ENCODE results near the gene LOXHD1.

The LOXHD1 gene

DNA sequence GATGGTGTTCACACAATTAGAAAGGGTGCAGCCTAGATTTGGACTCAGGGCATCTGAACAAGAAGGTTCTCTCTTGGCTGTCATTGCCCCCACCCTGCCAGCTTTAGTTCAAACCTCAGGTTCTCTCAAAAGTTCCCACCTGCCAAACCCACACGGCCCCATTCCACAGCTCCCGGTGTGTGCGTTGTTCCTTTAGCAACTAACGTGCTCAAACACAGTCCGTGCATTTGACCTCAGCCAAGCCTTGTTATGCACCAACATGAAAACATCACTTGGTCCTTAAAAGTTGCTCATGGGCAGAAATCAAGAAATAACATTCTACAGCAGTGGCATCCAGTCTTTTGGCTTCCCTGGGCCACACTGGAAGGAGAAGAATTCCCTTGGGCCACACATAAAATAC lies 32.0 kb downstream of the LOXHD1 start:
- DNase-seq, result no peak

DNA sequence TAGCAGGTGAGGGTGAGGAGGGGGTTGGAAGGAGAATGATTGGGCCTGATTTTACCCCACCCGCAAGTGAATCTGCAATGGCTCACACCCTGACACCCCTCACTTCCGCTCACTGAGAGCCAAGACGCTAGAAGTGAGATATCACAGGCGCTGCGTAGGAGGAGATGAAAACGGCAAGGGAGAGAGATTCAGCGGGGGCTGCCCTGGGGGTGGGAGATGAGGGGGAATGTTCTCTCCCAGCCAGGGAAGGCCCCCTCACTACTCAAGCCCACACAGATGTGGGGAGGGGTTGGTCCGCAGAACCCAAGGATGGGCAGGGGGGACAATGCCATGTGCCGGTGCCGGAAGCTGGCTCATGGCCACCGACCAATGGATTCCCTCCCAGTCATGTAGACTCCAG lies 32.9 kb downstream of the LOXHD1 start:
- peak in 1 of 5 donors; percentile 26 for DNase-seq

DNA sequence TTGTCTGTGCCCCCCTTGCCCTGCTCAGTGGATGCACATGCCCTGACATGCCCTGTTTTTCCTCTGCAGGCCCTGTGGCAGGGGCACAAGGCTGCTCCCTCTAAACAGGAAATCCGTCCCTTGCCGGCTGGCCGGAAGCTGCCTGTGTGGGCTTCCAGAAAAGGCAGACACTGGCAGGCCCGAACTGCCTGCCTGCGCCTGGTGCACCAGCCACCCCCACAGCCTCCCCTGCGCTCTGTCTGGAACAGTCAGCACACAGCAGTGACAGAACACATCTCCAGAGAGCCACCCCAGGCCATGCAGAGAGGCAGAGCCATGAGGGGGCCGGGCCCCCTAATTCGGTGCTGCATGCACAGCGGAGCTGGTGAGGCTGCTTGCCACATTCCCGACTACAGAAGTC lies 33.5 kb downstream of the LOXHD1 start:
- peak in 1 of 5 donors; percentile 66 for DNase-seq

DNA sequence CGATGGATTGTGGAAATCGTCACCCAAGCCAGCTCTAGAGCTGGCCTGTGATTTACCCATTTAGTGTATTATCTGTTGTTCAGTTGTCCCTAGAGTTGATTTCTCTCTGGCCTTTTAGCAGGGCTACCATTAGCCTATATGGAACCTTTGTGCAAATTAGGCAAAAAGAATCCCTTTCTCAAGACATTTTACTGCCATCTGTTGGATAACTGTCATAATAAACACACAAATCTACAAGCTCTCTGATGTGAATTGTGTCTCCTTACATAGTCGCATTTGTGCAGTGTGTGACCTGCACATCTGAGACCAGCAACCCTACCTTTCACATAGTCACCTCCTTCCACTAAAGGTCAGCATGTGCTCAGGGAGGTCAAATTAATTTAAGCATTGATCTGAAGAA lies 34.0 kb downstream of the LOXHD1 start:
- peak in 1 of 5 donors; percentile 33 for DNase-seq

DNA sequence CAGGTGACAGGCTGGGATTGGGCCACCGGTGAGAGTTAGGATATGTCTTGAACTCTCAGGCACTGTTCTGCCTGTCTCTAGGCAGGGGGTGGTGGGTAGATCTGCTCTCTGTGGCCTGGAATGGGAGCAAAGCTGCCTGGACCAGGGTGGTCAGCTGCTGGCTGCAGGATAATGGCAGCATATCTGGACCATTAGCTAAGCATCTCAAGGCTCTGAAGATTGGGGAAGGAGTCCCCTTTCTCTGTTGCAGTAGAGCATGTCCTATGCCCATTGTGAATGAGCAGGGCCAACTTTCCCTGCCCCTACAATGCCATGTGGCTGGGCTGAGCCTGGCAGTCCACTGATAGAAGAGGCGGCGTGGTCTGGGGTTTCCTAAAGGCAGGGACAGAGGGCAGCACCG lies 34.6 kb downstream of the LOXHD1 start:
- no peak for DNase-seq

DNA sequence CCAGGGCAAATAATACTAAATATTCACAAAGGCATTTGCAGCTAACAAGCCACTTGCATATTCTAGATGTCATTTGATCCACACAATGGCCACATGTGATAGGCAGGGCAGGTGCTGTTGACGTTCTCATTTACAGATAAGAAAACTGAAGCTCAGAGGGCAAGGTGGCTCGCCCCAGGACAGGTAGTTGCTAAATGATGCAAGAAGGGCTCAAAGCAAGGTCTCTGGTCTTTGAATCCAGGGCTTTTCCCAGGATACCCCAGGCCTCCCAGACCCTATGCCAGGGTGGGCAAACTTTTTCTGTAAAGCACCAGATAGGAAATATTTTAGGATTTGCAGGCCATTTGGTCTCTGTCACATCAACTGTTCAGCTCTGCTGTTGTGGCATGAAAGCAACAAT lies 35.1 kb downstream of the LOXHD1 start:
- no peak for DNase-seq

DNA sequence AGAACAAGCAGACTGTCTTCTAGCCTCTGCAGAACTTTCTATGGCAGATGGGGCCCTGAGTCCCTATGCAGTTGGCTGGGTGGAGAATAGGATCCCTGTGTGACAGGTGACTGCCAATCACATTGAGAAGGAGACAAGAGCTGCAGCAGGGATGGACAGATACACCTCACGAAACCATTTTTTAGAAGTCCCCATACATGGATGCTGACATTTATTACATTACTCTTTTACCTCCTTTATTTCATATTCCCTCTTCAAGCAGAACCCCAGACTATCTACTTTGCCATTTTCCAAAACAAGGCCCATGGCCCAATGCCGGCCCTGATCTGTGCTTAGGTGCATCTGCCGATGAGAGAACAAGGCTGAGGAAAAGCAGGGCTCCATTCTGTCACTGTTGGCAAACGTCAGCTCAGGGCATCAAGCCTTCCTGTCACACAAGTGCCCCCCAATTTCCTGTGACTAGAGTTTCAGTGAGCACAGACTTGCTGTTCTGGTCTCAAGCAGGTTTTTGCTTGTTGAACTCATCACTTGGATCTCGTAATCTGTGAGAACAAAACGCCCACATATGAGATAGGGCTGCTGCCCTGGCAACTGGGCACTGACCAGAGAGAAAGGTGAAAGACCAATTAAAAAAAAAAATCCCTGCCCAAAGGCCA lies 35.8 kb downstream of the LOXHD1 start:
- no peak for DNase-seq

DNA sequence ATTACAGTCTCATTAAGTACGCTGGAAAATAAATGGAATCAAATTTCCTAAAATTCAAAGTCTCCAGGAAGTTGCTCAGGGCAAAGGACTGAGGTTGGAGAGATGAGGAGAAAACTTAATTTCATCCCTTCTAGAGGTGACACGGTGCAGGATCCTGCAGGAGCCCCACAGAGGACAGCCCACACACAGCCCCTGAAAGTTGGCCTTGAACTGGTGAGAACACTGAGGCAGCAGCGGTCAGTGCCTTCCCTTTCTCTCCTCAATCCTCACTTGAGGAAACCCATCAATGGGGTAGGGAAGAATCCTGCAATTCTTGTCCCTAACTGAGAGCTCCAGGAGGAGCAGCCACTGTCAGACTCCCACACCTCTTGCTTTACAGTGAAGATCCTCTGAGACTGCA lies 37.5 kb downstream of the LOXHD1 start:
- DNase-seq, result no peak

DNA sequence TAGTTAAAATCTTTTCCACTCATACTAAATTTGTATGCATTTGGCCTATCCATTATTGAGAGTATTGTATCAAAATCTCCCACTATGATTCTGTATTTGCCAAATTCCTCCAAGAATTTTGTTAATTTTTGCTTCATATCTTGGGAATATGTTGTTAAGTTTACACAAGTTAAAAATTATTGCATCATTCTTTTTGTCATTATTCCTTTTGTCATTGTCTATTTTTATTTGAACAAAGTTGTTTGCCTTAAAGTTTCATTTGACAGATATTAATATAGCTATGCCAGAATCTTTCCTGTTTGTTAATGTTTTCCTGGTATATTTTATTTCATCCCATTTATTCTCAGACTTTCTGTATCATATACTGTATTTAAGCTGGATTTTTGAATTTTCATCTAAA lies 41.3 kb downstream of the LOXHD1 start:
- DNase-seq, result no peak

DNA sequence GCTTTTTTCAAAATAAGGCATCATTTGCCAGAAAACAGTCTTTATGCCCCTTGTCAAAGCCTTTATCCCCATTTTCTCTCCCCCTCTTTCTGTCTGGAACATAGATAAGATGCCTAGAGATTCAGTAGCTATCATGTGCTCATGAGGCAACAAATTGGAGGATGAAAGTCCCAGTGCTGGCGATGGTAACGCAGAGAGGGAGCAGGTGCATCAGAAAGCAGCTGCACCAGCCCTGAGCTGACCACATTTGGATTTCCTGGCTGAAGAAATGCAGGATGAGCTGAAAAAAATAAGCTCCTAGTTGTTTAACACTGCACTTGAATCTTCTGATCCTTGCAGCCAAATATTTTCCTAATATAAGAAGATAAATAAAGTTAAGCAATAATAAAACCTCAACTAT lies 48.0 kb downstream of the LOXHD1 start:
- no peak for DNase-seq

DNA sequence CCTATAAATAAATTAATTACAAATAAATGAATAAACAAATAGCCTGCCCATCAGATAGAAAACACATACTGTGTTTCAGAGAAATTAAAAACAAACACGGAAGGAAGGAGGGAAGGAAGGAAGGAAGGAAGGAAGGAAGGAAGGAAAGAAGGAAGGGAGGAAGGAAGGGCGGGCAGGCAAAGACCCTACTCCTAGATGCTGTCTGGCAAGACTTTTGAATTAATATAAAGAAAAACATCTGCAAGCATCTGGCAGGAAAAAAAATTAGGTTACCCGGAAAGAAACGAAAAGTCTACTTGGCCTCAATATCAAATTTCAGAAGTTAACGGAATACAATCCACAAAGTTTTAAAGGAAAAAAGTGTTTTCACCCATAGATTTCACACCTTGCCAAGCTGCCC lies 49.1 kb downstream of the LOXHD1 start:
- no peak for DNase-seq

DNA sequence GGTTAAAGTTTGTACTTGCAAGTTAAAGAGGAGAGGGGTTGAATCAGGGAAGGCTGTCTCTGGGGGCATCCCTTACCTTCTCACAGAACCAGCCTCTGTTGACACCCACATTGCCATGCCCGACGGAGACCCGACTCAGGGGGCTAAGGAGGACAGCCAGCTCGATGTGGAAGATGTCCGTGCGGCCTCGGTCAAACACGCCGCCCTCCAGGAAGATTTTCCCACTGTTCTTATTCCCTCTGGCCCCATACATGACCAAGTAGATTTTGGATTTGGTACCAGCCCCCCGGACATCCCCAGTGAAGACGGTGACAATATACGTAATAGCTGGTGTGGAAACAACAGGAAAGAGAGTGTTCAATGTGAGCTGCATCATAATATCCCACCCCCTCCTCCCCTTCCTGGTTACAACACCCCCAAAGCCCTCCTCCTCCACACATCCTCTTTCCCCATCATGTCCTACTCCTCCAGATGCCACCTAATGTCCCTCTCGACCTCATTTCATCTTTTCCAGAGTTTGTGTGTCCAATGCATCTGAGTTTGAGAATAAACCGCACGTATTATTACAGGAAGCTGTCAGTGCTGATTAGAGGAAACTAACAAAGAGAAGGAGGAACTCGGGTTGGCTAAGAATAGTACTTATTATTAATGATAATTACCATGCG lies 55.7 kb downstream of the LOXHD1 start:
- no peak for DNase-seq

DNA sequence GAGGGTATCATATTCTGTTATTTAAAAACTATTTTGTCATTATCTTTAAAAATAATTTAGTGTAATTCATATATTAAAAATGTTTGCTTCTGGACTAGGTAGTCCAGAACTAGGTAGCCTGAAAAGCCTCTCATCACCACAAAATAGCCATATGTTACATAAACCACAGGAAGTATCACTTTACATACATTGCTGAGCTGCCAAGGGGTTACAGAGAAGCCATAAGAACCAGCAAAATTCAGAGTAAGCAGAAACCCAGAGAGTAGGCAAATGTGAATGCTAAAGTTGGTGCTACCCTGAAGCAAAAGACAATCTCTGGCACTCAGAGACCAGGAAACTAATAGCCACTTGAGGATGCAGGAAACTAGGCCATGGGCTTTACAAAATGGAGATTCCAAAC lies 60.9 kb downstream of the LOXHD1 start:
- no peak for DNase-seq

DNA sequence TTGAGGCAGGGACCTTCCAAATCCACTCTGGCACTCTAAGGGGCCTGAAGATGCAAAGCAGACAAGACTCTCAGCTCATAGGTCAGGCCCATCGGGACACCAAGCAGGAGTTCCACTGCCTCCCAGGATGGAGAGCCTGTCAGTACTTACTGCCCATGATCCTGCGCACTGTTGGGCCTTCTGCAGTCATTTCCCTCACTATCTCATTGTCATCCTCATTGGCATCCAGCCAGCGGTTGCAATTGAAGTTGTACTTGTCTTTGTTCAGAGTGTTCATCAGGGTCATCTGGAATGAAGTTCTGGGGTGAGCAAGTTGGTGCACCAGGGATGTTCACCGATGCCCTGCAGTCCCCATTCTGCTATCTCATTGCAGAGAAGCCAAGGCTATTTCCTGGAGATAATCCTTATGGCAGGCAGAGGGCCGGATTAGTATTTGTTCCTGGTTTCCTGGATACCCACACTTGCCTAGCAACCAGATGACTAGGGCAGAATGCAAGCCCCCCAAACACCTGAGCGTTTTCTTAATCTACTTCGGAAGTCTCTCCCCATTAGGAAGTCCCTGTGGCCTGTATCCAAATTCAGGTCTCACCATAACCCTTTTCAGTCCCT lies 65.1 kb downstream of the LOXHD1 start:
- DNase-seq, result no peak

DNA sequence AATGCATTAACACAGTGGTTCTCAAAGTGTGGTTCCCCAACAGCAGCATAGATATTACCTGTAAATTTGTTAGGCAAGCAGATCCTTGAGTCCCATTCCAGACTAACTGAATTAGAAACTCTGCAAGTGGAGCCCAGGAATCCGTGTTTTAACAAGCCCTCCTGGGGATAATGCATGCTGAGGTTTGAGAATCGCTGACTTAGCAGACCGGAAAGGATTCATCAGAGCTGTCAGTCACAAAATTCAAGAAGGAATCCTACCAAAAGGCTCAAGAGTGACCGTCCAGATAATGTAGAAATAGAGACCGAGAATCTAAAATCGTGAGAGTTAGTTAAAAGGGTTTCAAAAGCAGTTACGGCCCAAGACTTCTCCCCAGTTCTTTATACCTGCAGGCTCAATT lies 66.9 kb downstream of the LOXHD1 start:
- DNase-seq, result no peak

DNA sequence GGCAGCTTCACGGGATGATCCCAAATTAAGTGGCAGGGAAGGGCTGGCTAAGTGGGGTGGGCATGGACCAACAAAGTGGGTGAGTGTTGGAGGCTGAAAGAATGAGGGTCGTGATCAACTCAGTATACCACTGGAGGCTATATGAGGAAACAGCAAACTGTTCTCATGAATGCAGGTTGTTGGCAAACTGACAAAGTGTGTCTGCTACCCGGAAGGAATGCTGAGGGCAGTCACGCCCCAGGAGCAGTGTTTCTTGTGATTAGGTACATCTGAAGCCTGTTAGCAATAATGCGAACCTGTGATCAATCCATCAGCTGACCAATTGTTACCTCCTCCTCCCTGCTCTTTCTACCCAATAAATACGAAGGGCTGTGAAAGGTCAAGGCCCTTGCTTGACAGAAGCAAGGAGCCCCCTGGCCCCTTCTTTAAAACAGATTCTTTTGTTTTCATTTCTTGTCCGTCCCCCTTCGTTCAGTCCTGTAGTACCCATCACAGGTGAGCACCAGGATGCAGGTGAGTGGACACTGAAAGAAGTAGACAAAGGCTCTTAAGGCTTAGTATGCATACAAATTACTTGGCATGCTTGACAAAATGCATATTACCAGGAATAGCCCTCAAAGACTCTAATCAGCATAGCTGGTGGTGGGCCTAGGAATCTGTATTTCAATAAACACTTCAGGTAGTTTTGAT lies 67.9 kb downstream of the LOXHD1 start:
- DNase-seq, result no peak

DNA sequence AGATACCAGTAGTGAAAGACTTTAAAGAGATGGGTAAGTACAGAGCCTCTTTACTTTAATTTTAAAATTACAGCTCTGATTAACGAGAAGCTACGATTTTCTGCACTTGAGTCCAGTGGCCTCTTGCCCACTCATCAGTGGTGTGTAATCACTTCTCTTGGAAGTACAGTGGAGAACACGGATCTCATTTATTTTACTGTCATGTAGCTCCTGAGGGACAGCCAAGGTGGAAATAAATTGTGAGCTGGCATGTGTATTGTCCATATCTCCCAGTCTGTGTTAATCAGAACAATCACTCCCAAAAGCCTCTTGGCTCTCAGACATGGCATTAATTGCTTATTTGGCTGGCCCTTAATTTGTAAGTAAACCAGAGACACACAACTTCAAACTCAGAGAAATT lies 69.4 kb downstream of the LOXHD1 start:
- DNase-seq, result no peak

DNA sequence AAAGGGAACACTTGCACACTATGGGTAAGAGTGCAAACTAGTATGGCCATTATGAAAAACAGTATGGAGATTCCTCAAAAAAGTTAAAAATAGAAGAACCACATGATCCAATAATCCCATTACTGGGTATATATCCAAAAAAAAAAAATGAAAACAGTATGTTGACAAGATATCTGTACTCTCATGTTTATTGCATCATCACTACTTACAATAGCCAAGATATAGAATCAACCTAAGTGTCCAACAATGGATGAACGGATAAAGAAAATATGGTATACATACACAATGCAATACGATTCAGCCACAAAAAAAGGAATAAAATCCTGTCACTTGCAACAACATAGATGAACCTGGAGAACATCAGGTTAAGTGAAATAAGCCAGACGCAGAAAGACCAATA lies 73.3 kb downstream of the LOXHD1 start:
- no peak for DNase-seq

DNA sequence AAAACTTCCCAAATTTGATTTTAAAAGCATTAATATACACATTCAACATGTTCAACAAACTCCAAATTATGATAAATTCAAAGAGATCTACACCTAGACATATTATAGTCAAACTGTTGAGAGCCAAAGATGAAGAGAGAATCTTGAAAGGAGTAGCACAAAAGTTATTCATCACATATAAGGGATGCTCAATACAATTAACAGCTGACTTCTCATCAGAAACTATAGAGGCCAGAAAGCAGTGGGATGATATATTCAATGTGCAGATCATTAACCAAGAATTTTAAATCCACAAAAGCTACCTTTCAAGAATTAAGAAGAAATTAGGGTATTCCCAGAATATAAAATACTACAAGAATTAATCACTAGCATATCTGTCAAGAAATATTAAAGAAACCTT lies 75.4 kb downstream of the LOXHD1 start:
- DNase-seq, result no peak

DNA sequence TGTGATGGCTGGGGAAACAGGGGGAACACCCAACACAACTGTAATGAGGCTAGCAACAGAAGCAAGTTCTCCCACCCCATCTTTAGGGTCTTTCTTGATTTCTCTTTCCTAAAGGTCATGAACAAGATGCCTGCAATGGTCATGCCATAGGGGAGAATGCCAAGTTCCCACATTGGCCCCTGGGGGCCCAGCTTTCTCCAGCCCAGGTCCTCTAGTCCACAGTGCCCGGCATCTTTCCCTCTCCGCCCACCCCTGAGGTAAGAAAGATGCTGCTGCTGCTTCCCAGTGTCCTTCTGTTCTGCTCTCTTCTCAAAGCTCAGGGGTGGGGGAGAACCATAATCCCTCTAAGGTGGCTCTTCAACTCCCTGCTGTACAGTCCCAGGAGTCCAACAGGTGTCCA lies 78.0 kb downstream of the LOXHD1 start:
- no peak for DNase-seq

DNA sequence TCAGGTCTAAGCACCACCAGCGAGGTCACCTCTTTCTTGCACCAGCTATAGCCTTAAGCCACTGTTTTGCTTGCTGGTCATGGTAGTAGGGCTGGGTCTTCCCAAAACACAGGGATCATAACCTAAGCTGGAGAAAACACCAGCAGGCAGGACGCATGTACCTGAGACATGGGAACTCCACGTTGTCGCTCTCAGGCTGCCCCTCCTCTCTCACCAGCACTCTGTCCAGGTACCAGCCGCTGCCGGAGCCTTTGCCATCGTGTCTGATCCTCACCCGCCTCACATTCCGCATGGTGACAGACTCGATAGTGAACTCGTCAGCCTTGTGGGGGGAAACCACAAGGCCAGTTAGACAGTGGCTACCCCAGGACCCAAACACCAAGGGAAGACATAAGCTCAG lies 79.5 kb downstream of the LOXHD1 start:
- no peak for DNase-seq

DNA sequence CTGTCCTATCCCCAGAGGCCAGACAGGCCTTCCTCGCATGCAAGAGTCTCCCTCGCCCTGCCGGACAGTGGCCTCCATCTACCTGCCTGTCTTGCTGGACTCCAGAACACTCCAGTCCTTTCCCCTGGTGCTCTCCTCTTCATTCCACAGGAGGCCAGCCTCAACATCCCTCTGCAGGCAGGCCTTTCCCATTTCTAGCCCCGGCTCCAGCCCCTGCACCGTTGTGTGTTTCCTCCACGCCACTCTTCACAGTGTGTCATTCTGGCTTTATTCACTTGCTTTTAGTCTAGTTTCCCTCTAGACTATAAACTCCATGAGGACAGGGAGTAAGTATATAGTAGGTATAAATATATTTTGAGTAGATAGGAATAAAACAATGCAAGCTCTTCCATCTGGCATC lies 81.2 kb downstream of the LOXHD1 start:
- DNase-seq, result no peak

DNA sequence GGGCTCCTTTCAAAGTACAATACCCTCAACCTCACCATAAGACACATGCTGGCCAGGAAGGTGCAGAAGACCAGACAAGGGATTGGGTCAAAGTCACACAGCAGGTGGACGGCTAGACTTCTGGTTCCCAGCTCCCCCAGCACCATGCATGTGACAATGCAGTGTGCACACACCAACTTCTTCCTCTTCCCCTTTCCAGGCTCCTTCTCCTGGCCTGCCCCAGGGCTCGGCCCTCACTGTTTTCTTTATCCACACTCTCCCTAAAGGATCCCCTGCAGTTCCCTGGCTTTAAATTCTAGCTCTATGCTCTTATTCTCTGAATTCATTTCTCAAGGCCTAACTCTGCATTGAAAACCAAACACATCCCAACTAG lies 82.3 kb downstream of the LOXHD1 start:
- no peak for DNase-seq
